ENCODE data around the gene XAGE3. TPM values are rescaled to one million over a fixed set of nuclear protein-coding genes. Genes with fewer than 3 reads are reported as not detected.
"Not testable (repeated sequence)": the region's sequence is repeated elsewhere in the genome, so short reads cannot be mapped to it uniquely, and the experiment has no call there.

Gene XAGE3, protein sequence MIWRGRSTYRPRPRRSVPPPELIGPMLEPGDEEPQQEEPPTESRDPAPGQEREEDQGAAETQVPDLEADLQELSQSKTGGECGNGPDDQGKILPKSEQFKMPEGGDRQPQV
- total RNA-seq = not detected in 2 replicates

DNA sequence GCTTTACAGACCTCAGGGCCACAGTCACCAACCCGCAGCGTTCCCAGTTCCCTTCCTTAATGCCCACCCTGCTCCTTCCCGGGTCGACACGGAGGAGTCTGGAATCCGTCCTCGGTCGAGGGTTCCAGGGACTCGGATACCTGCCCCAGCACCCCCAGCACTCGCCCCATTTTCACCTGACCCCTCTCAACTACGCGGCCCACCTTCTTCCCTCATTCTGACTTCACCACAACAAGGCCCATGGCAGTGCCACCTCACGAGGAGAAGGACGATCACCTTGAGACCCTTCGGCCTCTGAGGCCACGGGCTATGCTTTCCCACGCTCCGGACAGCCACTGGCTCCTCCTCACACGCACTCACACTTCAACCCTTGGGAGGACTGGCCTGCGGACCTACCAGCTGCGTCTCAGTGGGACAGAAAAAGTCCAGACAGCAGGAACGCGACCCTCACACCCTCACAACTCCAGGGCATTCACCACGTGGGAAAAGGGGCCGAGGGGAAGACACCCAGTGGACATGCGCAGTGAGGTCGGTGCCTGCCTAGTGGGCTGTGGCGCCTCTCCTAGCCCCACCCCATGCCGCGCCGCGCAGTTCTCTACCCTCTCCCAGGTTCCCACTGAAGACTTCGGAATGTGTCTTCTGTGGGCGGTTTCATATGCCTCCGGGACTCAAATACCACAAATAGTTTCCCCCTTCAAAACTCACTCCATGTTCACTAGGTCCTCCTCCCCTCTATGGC, at the start of gene XAGE3:
Gene XAGE3, minus strand, starts transcription at position 474 of the 739 bp plus-strand sequence. CDS start 950 bp downstream, outside the sequence.
- no peak for DNase-seq (ENCODE audit: low read depth in 2 of 2)

DNA sequence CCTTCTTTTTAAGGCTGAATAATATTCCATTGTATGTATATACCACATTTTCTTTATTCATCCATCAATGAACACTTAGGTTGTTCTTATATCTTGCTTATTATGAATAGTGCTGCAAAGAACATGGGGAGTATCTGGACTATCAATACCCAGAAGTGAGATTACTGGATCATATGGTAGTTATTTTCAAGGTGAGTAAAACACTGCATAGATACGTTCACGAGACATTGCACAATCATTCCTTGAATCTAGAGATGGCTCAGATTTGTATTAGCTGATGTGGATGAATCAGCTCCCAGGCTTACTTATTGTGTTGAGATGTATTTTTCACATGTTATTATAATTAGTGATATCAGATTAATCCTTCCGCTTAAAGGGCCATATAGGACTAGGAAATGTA, 46.8 kb upstream of the XAGE3 start:
- not testable (repeated sequence) for DNase-seq (ENCODE audit: low read depth in 2 of 2)

DNA sequence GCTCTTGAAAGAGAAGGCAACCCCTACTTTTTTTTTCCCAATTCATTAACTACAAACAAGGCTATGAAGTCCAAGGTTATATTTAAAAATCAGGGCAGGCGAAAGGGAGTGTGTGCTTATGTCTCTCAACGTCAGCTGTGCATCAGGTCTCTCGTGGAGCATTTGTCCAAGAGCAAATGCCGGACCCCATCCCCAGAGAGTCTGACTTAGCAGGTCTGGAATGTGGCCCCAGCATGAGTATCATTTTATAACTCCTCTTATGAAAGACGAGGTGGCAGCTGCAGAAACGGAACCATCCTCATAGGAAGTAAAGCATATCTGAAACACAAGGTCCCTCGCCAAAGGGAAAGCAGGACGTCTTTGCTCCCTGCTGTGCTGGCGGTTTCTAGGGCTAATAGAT, 45.8 kb upstream of the XAGE3 start:
- not testable (repeated sequence) for DNase-seq (ENCODE audit: low read depth in 2 of 2)

DNA sequence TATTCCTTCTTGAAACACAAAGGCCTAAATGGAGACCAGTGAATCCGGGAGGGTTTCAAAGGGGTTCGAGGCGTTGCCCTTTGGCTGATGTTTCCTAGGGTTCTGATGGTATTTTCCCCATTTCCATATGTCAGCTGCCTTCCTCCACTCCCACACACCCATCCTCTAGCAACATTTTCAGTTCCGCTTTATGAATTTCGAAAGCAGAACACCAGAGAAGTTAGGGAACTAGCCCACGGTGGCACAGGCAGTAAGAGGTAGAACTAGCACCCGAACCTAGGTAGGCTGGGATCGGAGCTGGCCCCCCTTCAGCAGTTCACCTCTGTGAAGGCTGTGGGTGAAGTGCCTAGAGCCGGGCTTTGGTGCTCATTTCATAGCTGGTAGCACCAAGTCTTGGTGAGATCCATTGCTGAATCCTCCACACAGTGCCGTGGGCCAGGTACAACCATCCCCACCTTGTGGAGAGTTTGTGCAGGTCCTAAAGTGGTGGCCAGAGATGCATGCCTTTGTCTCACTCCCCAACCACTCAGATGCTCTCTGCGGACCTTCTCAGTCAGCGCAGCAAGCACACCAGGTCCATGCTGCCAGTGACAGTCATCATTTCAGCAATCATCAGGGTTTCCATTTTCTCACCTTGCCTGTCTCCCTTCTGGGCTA, 41.6 kb upstream of the XAGE3 start:
- DNase-seq (ENCODE audit: low read depth in 2 of 2) = not testable (repeated sequence)

DNA sequence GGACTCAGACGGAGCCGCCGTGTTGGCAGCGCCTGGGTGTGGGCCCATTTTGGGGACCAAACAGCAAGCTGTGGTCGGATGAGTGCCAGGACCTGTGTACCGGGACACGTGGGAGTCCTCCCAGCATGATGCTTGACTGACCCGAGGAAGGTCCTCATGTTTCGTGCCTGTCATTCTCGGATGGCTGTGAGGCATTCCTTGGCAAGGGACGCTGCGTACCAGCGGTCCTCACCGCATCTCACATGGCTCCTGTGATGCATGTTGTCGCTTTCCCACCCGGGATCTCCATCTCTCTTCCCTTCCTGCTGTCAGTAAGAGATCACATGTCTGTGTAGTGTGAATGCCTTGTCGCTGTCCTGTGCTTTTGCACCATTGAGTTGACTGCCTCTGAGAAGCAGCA, 40.0 kb upstream of the XAGE3 start:
- DNase-seq (ENCODE audit: low read depth in 2 of 2) = not testable (repeated sequence)

DNA sequence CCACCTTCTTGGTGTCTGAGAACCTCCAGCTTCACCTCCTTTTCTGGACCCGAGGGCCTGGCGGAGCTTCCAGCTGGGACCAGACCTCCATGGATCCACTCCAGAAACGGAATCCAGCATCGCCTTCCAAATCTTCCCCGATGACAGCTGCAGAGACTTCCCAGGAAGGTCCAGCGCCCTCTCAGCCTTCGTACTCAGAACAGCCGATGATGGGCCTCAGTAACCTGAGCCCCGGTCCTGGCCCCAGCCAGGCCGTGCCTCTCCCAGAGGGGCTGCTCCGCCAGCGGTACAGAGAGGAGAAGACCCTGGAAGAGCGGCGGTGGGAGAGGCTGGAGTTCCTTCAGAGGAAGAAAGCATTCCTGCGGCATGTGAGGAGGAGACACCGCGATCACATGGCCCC, 39.3 kb upstream of the XAGE3 start:
- not testable (repeated sequence) for DNase-seq (ENCODE audit: low read depth in 2 of 2)

DNA sequence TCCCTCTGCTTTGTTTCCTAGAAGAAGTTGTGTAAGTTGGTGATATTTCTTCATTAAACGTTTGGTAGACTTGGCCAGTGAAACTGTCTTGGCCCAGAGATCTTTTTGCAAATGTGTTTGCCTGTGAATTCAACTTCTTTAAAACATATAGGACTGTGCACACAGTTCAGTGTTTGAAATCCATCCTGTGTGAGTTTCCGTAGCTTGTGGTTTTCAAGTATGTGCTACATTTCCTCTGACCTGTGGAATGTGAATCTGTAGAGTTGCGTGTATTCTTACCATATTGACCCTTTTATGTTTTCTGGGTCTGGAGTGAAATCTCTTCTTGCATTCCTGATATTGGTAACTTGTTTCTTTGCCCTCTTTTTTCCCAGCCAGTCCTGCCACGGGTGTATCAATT, 38.2 kb upstream of the XAGE3 start:
- DNase-seq (ENCODE audit: low read depth in 2 of 2) = not testable (repeated sequence)

DNA sequence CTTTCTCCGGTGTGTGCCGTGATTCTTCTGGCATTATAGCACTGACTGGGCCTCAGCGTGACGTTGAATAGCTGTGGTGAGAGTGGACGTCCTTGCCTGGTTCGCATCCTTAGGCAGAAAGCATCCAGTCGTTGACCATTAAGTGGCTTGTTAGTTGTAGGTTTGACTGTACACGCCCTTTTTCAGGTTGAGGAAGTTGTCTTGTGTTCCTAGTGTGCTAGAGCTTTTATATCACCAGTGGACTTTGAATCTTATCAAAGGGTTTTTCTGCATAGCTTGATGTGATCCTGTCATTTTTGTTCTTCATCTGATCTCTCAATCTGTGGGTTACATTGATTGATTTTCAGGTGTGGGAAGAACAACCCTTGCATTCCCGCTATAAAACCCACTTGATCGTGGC, 37.6 kb upstream of the XAGE3 start:
- not testable (repeated sequence) for DNase-seq (ENCODE audit: low read depth in 2 of 2)

DNA sequence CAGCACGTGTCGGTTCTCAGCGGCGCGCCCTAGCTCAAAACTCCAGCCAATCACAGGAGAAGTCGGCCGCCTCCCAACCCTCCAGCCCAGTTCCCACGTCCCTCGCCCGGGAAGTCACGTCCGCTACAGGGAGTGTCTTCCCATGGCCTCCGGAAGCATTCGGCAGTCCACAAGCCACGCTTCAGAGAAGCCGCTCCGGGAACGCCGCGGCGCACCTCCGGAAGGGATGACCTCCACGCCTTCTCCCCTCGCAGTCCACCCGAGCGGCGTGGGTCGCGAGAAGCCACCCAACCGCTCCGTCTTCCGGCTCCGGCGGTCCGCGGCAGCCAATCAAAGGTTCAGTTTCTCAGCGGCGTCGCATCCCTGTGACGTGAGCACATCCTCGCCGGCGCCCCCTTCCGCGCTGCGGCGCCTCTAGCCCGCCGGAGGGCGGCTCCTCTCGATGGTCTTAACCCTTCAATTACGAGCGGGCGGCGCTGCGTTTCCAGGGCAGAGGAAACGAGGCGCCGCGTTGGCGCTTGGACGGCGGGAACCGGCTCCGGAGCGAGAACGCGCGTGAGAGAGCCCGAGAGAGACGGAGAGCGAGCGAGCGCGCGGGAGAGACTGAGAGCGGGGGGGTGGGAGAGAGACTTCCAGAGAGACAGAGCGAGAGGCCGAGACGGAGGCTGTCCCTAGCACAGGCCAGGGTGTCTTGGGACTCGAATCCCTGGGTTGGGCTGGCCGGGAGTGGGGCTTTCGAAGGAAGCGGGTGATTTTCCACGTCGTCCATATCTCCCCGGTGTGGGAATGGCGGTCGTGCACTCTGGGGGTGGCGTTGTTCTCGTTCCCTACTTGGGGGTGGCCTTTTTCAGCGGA, 29.2 kb upstream of the XAGE3 start, which contains the start of gene FAM156B:
Gene FAM156B, plus strand, starts transcription at position 476 of the 855 bp plus-strand sequence. CDS start 9,896 bp downstream, outside the sequence.
- not testable (repeated sequence) for DNase-seq (ENCODE audit: low read depth in 2 of 2)

DNA sequence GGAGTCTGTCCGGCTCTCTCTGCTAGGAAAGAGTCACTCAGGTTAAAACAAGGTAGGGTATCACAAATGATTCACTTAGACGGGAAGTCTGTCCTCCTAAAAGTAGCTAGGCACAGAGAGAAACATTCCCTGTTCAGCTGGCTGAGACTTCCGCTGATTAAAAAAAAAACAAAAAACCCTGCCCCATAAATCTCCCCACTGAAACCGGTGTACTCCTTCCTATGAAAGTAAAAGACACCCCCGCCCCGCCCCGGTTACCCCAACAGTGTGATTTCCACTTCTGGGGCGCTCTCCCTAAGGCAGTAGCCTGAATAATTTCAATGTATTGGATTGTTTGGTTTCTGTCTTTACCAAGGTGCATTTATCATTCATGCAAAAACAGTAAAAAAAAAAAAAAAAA, 28.6 kb upstream of the XAGE3 start:
- DNase-seq (ENCODE audit: low read depth in 2 of 2) = not testable (repeated sequence)

DNA sequence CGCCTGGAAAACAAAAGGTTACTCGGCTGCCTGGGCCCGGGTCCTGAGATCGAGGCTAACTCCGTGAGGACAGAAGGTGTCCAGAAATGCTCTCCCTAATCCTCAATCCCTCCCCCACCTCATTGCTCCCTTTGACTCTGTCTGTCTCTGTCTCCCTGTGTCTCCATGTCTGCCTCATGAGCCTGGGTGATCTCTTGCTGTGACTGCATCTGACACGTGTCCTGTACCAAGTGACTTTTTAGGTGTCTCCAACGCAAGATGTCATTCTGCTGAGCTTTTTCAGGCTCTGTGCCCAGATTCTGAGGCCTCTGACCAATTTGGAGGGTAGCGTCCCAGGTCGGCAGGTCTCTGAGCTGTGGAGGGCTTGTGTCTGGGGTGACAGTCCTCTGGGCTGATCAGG, 20.2 kb upstream of the XAGE3 start:
- DNase-seq (ENCODE audit: low read depth in 2 of 2) = not testable (repeated sequence)

DNA sequence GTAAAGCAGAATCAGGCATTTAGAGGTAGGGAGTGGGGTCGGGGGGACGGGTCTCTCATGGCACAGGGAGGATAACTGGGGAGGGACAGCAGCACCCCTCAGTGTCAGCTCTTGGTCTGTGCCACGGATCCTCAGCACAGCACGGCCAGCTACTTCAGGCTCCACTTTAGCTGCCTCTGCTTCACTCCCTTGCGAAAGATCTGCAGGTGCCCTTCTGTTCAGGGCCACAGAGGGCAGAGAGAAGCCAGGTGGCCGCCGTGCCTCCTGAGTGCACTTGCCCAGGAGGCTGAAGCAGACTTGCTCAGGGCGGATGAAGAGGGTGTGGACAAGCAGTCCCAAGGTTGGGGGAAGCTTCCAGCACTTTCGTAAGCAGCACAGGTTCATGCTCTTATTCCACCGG, 19.6 kb upstream of the XAGE3 start:
- not testable (repeated sequence) for DNase-seq (ENCODE audit: low read depth in 2 of 2)

DNA sequence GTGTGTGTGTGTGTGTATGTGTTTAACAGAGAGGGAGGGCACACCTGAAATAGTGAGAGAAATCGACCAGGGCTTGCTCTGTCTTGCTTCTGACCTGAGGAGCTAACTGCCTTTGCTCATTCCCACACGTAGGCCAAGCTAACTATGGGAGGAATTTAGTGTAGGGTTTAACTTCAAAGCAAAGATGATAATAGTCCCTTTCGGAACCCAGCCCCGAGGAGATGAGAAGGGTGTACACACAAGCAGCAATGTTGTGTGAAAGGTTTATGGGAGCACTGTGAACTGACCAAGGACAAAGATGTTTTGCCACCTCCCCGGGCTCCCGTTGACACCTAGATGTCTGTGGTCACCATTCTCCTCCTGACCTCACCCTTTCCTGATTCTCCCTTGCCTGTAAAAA, 8.5 kb upstream of the XAGE3 start:
- DNase-seq (ENCODE audit: low read depth in 2 of 2) = not testable (repeated sequence)

DNA sequence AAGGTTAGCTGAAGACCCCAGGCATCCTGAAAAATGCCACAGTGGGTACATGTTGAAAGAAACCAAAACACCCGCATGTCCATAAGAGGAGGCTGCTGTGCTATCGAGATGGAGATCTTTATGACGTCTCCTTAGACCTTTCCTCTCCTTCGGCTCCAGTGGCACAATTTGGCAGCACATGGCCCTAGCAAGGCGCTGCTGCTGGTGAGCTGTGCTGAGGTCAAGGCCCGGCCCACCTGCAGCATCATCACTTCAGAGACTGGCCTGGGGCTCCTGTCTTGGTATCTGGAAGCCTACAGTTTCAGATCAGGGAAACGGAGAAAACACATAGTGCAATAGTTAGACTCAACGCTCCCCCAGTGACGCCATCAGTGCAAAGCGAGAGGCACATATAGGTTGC, 7.6 kb upstream of the XAGE3 start:
- DNase-seq (ENCODE audit: low read depth in 2 of 2) = not testable (repeated sequence)

DNA sequence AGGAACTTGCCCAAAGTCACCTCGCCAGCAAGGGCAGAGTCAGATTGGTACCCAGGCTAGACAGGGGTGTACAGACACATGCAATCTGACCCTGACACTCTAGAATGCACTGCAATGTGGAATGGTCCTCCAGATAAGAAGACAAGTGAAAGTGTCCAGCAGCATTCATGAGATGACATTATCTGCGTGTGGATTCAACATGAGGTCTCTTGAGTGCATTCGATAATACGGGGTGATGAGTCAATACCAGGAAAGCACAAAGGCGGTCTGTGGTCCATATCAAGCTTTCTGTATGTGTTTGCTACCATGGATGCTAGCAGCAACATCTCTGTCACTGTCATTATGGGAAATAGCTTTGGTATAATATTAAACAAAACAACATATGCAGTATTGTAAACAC, 6.8 kb upstream of the XAGE3 start:
- DNase-seq (ENCODE audit: low read depth in 2 of 2) = no peak

DNA sequence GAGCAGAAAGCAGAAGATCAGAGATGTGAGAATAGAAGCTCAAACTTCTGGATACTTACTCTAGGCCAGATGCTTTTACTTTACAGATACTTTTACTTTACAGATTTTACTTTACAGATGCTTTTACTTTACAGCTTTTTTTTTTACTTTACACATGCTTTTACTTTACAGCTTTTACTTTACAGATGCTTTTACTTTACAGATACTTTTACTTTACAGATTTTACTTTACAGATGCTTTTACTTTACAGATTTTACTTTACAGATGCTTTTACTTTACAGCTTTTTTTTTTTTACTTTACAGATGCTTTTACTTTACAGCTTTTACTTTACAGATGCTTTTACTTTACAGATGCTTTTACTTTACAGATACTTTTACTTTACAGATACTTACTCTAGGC, 5.9 kb upstream of the XAGE3 start:
- DNase-seq (ENCODE audit: low read depth in 2 of 2) = not testable (repeated sequence)

DNA sequence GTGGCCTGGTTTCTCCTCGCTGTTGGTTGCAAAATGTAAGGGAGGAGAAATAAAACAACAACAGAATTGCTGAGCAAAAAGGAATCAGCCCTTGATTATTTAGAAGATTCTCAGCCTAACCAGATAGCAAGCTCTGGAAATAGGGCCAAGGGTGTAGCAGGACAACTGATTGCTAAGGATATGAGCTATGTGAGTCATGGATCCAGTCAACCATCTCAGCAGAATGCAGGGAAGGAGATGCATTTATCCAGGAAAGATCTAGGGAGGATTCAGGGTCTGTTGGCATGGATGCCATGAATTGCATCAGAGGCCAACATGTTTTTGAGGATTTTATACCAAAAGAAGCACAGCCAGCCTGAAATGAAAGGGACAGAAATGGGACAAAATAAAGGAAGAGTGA, 2.2 kb upstream of the XAGE3 start:
- DNase-seq (ENCODE audit: low read depth in 2 of 2) = no peak

DNA sequence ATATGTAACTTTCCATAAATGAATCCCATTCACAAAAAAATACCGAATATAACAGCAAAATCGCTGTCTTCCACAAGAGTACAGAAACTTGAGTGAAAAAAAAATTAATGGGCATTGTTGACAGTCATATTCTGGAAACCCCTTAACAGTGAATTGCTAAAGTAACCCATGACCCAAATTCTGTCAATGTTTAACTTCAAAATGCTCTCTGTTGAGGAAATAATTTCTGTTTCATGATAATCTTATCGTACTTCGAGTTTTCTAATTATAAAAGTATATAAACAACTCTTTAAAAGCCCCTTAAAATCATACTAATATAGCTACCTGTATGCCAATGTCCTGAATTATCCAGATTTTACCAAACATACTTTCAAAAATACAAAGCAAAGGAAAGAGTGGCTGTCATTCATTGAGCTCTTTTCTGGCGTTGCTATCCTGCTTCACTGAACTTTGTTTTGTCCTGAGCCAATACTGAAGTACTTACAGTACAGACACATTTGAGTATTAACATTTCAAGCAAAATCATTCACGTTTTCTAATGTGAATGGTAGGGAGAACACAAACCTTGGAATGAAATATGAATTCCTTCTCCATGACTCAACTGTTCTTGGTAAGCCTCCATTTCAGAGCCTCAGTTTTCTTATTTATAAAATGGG, 2.4 kb downstream of the XAGE3 start:
- DNase-seq (ENCODE audit: low read depth in 2 of 2) = no peak

DNA sequence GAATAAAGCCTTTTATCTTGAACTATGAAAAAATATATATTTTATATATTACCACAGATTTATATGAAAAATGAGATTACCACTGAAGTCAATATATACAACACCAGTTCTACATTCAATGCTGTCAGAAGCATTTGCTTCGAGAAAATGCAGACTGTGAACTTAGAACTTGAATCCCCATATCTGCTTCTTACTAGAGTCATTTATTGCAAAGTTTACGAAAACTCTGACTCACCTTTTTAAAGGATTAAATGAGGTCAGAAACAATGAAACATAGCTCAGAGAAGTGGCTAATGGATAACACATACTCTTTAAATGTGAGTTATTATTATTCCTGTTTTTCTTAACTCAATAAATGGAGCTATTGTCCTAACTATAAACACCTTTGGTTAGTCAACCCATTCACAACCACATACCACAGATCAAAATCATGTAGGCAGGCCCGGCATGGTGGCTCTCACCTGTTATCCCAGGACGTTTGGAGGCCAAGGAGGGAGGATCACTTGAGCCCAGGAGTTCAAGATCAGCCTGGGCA, 10.8 kb downstream of the XAGE3 start:
- DNase-seq (ENCODE audit: low read depth in 2 of 2) = not testable (repeated sequence)

DNA sequence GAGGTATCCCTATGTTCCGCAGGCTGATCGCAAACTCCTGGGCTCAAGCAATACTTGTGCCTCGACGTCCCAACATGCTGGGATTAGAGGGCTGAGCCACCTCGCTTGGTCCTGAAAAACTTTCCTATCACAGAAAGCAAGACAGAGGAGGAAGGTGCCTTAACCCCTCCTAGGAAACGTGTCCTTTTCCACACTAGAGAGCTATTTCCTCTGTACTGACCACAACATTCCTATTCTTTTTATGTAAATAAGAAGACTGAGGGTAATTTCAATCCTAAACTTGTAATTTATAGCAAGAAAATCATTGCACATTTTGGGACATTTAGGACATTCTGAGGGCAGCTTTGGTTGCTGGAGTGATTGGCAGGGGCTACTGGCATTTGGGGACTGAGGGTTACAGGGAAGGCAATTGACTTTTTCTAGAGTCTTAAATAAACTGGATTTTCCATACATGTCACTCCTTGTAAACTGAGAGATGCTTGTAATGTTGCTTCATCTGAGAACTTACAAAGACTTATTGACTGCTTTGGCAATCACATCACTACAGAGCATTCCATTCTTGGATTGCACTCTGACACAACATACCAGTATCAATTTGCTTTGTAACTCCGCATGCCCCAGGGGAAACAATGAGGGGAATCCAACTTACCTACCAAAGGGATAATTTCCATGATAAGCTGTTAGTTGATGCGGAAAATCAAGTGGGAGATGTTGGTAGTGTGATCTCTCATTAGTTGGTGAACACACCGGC, 15.6 kb downstream of the XAGE3 start:
- DNase-seq (ENCODE audit: low read depth in 2 of 2) = peak in 1 of 2 donors; percentile 8

All from lung microvascular endothelial cell (primary cell).